Liver (tissue), 9 donors: Measurements from ENCODE around the gene C20orf202. TPM values are rescaled to one million over a fixed set of nuclear protein-coding genes. Genes with fewer than 3 reads are reported as not detected.

Experiments
- DNase-seq: peaks from one replicate; pipeline ENCODE4 v3.0.0-alpha.2; 2017; ENCODE audit warnings: low spot score
- H3K27ac ChIP-seq, 2 donors: one replicate each; pipeline ENCODE4 v1.7.0; 2013; ENCODE audit warnings: inconsistent platforms in 2 of 2, low read length in 2 of 2, control low read depth in 1 of 2, low read depth in 1 of 2, mild to moderate bottlenecking in 1 of 2
- H3K27me3 ChIP-seq, 4 donors: one replicate each; pipeline versions ENCODE4 v1.6.1 to v1.7.0; 2013; ENCODE audit warnings: low read length in 3 of 4, inconsistent platforms in 1 of 4, mild to moderate bottlenecking in 1 of 4, moderate library complexity in 1 of 4; ENCODE audit not compliant: control insufficient read depth in 4 of 4, insufficient read depth in 4 of 4
- H3K36me3 ChIP-seq, 4 donors: one replicate each; pipeline versions ENCODE4 v1.6.1 to v1.7.0; 2013; ENCODE audit warnings: low read length in 3 of 4, mild to moderate bottlenecking in 3 of 4, low read depth in 1 of 4, moderate library complexity in 1 of 4; ENCODE audit not compliant: control insufficient read depth in 4 of 4, insufficient read depth in 3 of 4
- H3K4me1 ChIP-seq, 4 donors: one replicate each; pipeline versions ENCODE4 v1.6.1 to v1.7.0; 2013; ENCODE audit warnings: low read length in 3 of 4, mild to moderate bottlenecking in 3 of 4, moderate library complexity in 1 of 4; ENCODE audit not compliant: control insufficient read depth in 4 of 4, insufficient read depth in 4 of 4
- H3K4me3 ChIP-seq, 3 donors: one replicate each; pipeline versions ENCODE4 v1.6.1 to v1.7.0; 2013; ENCODE audit warnings: low read length in 3 of 3, control low read depth in 1 of 3, low read depth in 1 of 3, mild to moderate bottlenecking in 1 of 3
- H3K9ac ChIP-seq, 2 donors: one replicate each; pipeline ENCODE4 v1.7.0; 2013; ENCODE audit warnings: low read length in 2 of 2, mild to moderate bottlenecking in 2 of 2, moderate library complexity in 2 of 2, control low read depth in 1 of 2, low read depth in 1 of 2
- H3K9me3 ChIP-seq, 4 donors: one replicate each; pipeline versions ENCODE4 v1.6.1 to v1.7.0; 2013; ENCODE audit warnings: low read length in 3 of 4; ENCODE audit not compliant: control insufficient read depth in 4 of 4
- EGR1 ChIP-seq, 2 donors: IDR thresholded peaks; 2 replicates each; pipeline ENCODE4 v1.6.1; 2016 to 2018; ENCODE audit warnings: antibody characterized with exemption in 2 of 2, low read depth in 2 of 2
- FOXA2 ChIP-seq: IDR thresholded peaks from 2 replicates; pipeline ENCODE4 v1.6.1; 2016; ENCODE audit warnings: antibody characterized with exemption
- GABPA ChIP-seq, 2 donors: IDR thresholded peaks in 1 of 2; conservative IDR thresholded peaks in 1 of 2; 2 replicates each; pipeline ENCODE4 v1.6.1; 2016; ENCODE audit warnings: antibody characterized with exemption in 2 of 2, mild to moderate bottlenecking in 1 of 2, moderate library complexity in 1 of 2
- HNF4G ChIP-seq: IDR thresholded peaks from 2 replicates; pipeline ENCODE4 v1.6.1; 2016; ENCODE audit warnings: antibody characterized with exemption
- JUND ChIP-seq, 2 donors: IDR thresholded peaks; 2 replicates each; pipeline ENCODE4 v1.6.1; 2016; ENCODE audit warnings: antibody characterized with exemption in 2 of 2
- RAD21 ChIP-seq, 2 donors: IDR thresholded peaks; 2 replicates each; pipeline ENCODE4 v1.6.1; 2016; ENCODE audit warnings: antibody characterized with exemption in 2 of 2, mild to moderate bottlenecking in 2 of 2
- RXRA ChIP-seq, 2 donors: IDR thresholded peaks; 2 replicates each; pipeline ENCODE4 v1.6.1; 2017 to 2018; ENCODE audit warnings: antibody characterized with exemption in 2 of 2, mild to moderate bottlenecking in 1 of 2
- SP1 ChIP-seq: IDR thresholded peaks from 2 replicates; pipeline ENCODE4 v1.6.1; 2018; ENCODE audit warnings: antibody characterized with exemption, mild to moderate bottlenecking
- TAF1 ChIP-seq: conservative IDR thresholded peaks from 2 replicates; pipeline ENCODE4 v1.6.1; 2016; ENCODE audit warnings: antibody characterized with exemption, mild to moderate bottlenecking
- YY1 ChIP-seq: IDR thresholded peaks from 2 replicates; pipeline ENCODE4 v1.6.1; 2016; ENCODE audit warnings: antibody characterized with exemption, mild to moderate bottlenecking
- WGBS: extraction: QIAGEN DNeasy Blood & Tissue Kit; methylation state at CpG from one replicate; pipeline ENCODE4 v1.1.7; 2013; 5-methylcytosine and 5-hydroxymethylcytosine counted together
- polyA plus RNA-seq, 2 donors: library from polyadenylated mRNA; stranded (reverse) in 1 of 2; unstranded in 1 of 2; fragments of 200-250 nt in 1 of 2; fragments of >200 nt in 1 of 2; fragmentation: Nextera tagmentation in 1 of 2; extraction: Ambion mirVana in 1 of 2; gene quantifications; one replicate each; pipeline versions ENCODE4 v1.2.1 to v1.2.3, GENCODE V29; 2013 to 2015
- total RNA-seq, 2 donors: library from RNA; depleted of rRNA; stranded (reverse); fragments of >200 nt; gene quantifications; one replicate each; pipeline ENCODE4 v1.2.3, GENCODE V29; 2014
- TF ChIP-seq, protein P1 (sequence below): IDR thresholded peaks from 2 replicates; pipeline ENCODE4 v1.6.1; 2016; ENCODE audit warnings: antibody characterized with exemption, mild to moderate bottlenecking
- TF ChIP-seq, protein P2 (sequence below): fragments of 150-350 bp; IDR thresholded peaks from 2 replicates; pipeline ENCODE4 v1.5.1; 2017; ENCODE audit warnings: improper control_type of control experiment, low read depth, low read length; ENCODE audit not compliant: missing input control
- TF ChIP-seq, protein P3 (sequence below): IDR thresholded peaks from 2 replicates; pipeline ENCODE4 v1.6.1; 2016; ENCODE audit warnings: antibody characterized with exemption
- TF ChIP-seq, protein P4 (sequence below): IDR thresholded peaks from 2 replicates; pipeline ENCODE4 v1.6.1; 2016; ENCODE audit warnings: antibody characterized with exemption
- TF ChIP-seq, protein P5 (sequence below): IDR thresholded peaks from 2 replicates; pipeline ENCODE4 v1.6.1; 2016; ENCODE audit warnings: antibody characterized with exemption
- donor health status: healthy.
- donor health status: healthy.
- donor health status: healthy.
- donor health status: healthy.
- donor health status: healthy.

The C20orf202 gene
- total and polyA plus RNA-seq, 4 donors = 0.07 to 0.42 (median 0.12) TPM

DNA sequence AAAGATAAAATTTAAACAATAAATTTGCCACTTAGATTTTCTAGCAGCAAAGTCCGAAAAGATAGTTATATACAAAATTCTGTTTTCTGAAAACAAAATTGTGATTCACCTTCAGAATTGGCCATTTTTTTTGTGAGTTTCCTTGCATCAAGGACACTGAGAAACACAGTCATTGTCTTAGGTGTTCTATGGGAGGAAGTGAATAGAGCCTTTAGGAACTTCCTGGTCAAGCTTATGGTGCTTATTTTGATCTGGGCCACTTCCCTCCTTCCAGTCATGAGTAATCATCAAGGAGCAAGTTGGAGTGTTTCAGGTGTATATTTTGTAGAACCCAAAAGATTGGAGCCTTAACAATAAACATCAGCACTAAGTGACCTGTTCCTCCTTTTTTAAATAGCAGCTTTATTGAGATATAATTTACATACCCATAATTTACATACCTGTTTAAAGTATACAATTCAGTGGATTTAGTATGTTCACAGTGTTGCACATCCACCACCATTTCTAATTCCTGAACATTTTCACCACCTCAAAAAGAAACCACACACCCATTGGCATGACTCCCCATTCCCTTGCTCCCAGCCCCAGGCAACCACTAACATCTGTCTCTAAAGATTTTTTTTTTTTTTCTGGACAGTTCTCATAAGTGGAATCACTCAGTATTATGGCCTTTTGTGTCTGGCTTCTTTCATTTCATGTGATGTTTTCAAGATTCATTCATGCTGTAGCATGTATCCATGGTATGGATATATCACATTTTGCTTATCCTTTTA, 36.1 kb upstream of the C20orf202 start:
- H3K4me1 ChIP-seq = peaks cover 0 to 10% (median 0%) of the 10 kb centered on the region in 4 donors
- no peaks in the 10 kb centered on the region for H3K27me3 ChIP-seq
- TF ChIP-seq EGR1 (IDR thresholded peaks at IDR 0.05; ENCODE audit: low read depth in 2 of 2) (no peak), GABPA (IDR thresholded peaks at IDR 0.05 in 1 of 2, conservative IDR thresholded peaks at IDR 0.05 in 1 of 2) (no peak), SP1 (no peak), JUND (IDR thresholded peaks at IDR 0.05) (no peak), RXRA (IDR thresholded peaks at IDR 0.05) (no peak), FOXA2 (no peak), TAF1 (no peak), YY1 (no peak), HNF4G (no peak), RAD21 (IDR thresholded peaks at IDR 0.05) (no peak)
- TF ChIP-seq, protein P1, sequence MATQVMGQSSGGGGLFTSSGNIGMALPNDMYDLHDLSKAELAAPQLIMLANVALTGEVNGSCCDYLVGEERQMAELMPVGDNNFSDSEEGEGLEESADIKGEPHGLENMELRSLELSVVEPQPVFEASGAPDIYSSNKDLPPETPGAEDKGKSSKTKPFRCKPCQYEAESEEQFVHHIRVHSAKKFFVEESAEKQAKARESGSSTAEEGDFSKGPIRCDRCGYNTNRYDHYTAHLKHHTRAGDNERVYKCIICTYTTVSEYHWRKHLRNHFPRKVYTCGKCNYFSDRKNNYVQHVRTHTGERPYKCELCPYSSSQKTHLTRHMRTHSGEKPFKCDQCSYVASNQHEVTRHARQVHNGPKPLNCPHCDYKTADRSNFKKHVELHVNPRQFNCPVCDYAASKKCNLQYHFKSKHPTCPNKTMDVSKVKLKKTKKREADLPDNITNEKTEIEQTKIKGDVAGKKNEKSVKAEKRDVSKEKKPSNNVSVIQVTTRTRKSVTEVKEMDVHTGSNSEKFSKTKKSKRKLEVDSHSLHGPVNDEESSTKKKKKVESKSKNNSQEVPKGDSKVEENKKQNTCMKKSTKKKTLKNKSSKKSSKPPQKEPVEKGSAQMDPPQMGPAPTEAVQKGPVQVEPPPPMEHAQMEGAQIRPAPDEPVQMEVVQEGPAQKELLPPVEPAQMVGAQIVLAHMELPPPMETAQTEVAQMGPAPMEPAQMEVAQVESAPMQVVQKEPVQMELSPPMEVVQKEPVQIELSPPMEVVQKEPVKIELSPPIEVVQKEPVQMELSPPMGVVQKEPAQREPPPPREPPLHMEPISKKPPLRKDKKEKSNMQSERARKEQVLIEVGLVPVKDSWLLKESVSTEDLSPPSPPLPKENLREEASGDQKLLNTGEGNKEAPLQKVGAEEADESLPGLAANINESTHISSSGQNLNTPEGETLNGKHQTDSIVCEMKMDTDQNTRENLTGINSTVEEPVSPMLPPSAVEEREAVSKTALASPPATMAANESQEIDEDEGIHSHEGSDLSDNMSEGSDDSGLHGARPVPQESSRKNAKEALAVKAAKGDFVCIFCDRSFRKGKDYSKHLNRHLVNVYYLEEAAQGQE = no peak
- TF ChIP-seq, protein P2, sequence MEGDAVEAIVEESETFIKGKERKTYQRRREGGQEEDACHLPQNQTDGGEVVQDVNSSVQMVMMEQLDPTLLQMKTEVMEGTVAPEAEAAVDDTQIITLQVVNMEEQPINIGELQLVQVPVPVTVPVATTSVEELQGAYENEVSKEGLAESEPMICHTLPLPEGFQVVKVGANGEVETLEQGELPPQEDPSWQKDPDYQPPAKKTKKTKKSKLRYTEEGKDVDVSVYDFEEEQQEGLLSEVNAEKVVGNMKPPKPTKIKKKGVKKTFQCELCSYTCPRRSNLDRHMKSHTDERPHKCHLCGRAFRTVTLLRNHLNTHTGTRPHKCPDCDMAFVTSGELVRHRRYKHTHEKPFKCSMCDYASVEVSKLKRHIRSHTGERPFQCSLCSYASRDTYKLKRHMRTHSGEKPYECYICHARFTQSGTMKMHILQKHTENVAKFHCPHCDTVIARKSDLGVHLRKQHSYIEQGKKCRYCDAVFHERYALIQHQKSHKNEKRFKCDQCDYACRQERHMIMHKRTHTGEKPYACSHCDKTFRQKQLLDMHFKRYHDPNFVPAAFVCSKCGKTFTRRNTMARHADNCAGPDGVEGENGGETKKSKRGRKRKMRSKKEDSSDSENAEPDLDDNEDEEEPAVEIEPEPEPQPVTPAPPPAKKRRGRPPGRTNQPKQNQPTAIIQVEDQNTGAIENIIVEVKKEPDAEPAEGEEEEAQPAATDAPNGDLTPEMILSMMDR = no peak
- TF ChIP-seq, protein P3, sequence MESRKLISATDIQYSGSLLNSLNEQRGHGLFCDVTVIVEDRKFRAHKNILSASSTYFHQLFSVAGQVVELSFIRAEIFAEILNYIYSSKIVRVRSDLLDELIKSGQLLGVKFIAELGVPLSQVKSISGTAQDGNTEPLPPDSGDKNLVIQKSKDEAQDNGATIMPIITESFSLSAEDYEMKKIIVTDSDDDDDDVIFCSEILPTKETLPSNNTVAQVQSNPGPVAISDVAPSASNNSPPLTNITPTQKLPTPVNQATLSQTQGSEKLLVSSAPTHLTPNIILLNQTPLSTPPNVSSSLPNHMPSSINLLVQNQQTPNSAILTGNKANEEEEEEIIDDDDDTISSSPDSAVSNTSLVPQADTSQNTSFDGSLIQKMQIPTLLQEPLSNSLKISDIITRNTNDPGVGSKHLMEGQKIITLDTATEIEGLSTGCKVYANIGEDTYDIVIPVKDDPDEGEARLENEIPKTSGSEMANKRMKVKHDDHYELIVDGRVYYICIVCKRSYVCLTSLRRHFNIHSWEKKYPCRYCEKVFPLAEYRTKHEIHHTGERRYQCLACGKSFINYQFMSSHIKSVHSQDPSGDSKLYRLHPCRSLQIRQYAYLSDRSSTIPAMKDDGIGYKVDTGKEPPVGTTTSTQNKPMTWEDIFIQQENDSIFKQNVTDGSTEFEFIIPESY = no peak
- TF ChIP-seq, protein P4, sequence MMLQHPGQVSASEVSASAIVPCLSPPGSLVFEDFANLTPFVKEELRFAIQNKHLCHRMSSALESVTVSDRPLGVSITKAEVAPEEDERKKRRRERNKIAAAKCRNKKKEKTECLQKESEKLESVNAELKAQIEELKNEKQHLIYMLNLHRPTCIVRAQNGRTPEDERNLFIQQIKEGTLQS = no peak
- no peak overlapping the region for H3K27ac ChIP-seq
- H3K4me3 ChIP-seq = no peak overlapping the region
- no peak for DNase-seq
- H3K9me3 ChIP-seq = no peaks in the 10 kb centered on the region
- H3K36me3 ChIP-seq = peaks cover 7 to 80% (median 67%) of the 10 kb centered on the region in 4 donors
- 100% methylated on average over 1 of the region's 1 CpG for WGBS
- no peak overlapping the region for H3K9ac ChIP-seq

DNA sequence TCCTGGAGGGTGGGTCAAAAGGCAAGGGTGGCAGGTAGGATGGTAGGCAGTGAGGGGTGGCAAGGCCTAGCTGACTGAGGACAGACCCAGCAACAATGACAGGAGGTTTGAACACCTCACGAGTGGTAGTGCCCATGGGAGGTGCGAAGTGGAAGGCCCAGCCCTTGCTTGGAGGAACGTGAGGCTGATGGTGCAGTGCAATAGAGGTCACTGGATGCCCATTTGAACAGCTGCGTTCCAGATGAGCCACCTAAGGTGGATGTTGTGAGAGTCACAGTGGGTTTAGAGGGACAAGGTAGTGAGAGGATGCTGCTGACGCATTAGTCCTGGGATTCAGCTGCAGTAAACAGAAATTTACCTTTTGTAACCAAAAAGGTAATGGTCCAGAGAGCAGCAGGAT, 34.0 kb upstream of the C20orf202 start:
- 96% methylated on average over 5 of the region's 5 CpGs for WGBS
- TF ChIP-seq, protein P5, sequence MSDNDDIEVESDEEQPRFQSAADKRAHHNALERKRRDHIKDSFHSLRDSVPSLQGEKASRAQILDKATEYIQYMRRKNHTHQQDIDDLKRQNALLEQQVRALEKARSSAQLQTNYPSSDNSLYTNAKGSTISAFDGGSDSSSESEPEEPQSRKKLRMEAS = no peak
- TF ChIP-seq EGR1 (IDR thresholded peaks at IDR 0.05; ENCODE audit: low read depth in 2 of 2) = no peak
- no peak for TF ChIP-seq RAD21 (IDR thresholded peaks at IDR 0.05)
- TF ChIP-seq, protein P1 = no peak
- no peak for DNase-seq
- H3K9me3 ChIP-seq = no peaks in the 10 kb centered on the region
- H3K9ac ChIP-seq = no peak overlapping the region
- no peak overlapping the region for H3K4me3 ChIP-seq
- H3K27ac ChIP-seq = no peak overlapping the region
- peaks cover 0 to 10% (median 0%) of the 10 kb centered on the region in 4 donors for H3K4me1 ChIP-seq
- peaks cover 7 to 72% (median 51%) of the 10 kb centered on the region in 4 donors for H3K36me3 ChIP-seq
- no peaks in the 10 kb centered on the region for H3K27me3 ChIP-seq
